GM12891 (cell line): Measurements from ENCODE around the gene IMPACT.

Source experiments
- PAX5 ChIP-seq: IDR thresholded peaks from 2 replicates; pipeline ENCODE4 v1.6.1; 2011; ENCODE audit warnings: low read length, moderate library complexity, mild to moderate bottlenecking; ENCODE audit not compliant: insufficient read depth, severe bottlenecking
- POLR2A ChIP-seq: IDR thresholded peaks from 2 replicates; pipeline ENCODE4 v1.6.1; 2011; ENCODE audit warnings: low read depth, low read length, control low read depth
- POLR2AphosphoS5 ChIP-seq: IDR thresholded peaks from 2 replicates; pipeline ENCODE4 v1.6.1; 2011; ENCODE audit warnings: low read depth, low read length, control low read depth
- POU2F2 ChIP-seq: IDR thresholded peaks from 2 replicates; pipeline ENCODE4 v1.6.1; 2011; ENCODE audit warnings: low read depth, mild to moderate bottlenecking, control low read depth, low read length, moderate library complexity
- SPI1 ChIP-seq: IDR thresholded peaks from 2 replicates; pipeline ENCODE4 v1.6.1; 2011; ENCODE audit warnings: low read depth, low read length, control low read depth
- TAF1 ChIP-seq: IDR thresholded peaks from 2 replicates; pipeline ENCODE4 v1.6.1; 2011; ENCODE audit warnings: low read depth, low read length, control low read depth

GRCh38 chr18:24475926-24476589, 49.6 kb downstream of the IMPACT start:
- TF ChIP-seq POLR2A (no peak), TAF1 (no peak), POLR2AphosphoS5 (no peak), PAX5 (no peak), POU2F2 (no peak), SPI1 (no peak)
